Fibroblast of mammary gland (primary cell): ENCODE results near the gene ASPN.

Experiments used
- DNase-seq: peaks from one replicate; pipeline ENCODE4 v3.0.0-alpha.2; 2010; ENCODE audit warnings: low read depth
- H3K4me3 ChIP-seq: 2 replicates; pipeline ENCODE4 v1.5.1; 2011; ENCODE audit warnings: low read depth, mild to moderate bottlenecking, low read length, moderate library complexity; ENCODE audit not compliant: control insufficient read depth
- CTCF ChIP-seq: conservative IDR thresholded peaks from 2 replicates; pipeline ENCODE4 v1.5.1; 2011; ENCODE audit warnings: low read depth, low read length, inconsistent platforms; ENCODE audit not compliant: control insufficient read depth, insufficient read depth

Gene ASPN

DNA sequence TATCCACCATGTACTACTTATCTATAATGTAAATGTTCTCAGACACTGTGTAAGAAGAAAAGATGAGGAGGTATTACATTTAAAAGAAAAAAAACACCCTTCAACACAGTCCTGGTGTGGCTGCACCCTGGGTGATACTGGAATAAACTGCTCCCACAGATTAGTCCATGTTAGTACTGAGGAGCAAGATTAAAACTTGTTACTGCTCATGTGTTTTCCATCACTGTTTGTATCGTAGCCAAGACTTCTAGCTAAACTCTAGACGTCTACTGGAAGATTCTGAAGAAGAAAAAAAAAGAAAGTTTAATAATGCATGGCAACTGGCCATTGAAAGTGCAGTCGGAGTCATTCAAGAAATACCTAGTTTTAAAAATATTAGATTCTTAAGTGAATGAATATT lies at the start of gene ASPN:
TSS of gene ASPN (minus strand) at position 178 of the 400 bp plus-strand sequence.
- DNase-seq = peak; percentile 83
- no peak within 1 kb of the TSS for H3K4me3 ChIP-seq
- no peak for TF ChIP-seq CTCF

- H3K4me3 ChIP-seq = no peak overlapping the region
- no peak for TF ChIP-seq CTCF
- no peak for DNase-seq
Measured at GRCh38 chr9:92530893-92531292, 48.6 kb upstream of the ASPN start.

- DNase-seq = no peak
- TF ChIP-seq CTCF = no peak
- H3K4me3 ChIP-seq = no peak overlapping the region
Measured at GRCh38 chr9:92529124-92529523, 46.8 kb upstream of the ASPN start.

GRCh38 chr9:92528522-92528849 lies 46.2 kb upstream of the ASPN start:
- no peak for TF ChIP-seq CTCF

DNA sequence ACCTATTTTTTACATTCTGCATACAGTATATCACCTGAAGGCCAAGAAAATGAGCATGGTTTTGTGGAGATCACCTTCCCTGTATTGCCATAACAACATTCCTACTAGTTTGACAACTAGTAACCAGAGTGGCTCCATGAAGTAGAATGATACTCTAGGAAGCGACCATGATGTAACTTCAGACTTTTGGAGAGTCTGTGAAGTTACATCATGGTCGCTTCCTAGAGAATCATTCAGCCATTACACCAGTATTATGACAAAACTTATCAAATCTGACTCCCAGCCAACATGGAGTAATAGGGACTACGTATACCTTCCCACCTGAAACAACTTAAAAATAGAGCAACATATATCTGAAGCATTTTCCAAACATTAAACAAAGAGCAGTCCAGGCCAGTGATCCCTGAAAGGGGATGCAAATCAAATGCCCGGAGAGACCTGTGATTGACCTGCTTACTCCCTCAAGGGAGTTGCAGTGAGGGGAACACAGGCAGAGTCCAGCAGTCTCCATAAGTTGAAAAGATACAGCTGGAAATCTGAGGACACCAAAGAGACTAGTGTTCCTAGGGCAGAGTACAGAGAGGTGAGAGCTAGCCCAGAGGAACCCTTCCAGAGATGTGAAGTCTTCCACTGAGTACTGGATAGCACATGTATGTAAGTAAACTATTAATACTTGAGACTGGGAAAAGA lies 45.7 kb upstream of the ASPN start:
- no peak for DNase-seq

More at GRCh38 chr9:92528522-92528849, 46.2 kb upstream of the ASPN start:
- no peak overlapping the region for H3K4me3 ChIP-seq
- no peak for DNase-seq

GRCh38 chr9:92527291-92527828 lies 45.1 kb upstream of the ASPN start:
- DNase-seq = no peak
- TF ChIP-seq CTCF = no peak

More for the DNA sequence above, 45.7 kb upstream of the ASPN start:
- no peak for TF ChIP-seq CTCF
- H3K4me3 ChIP-seq = no peak overlapping the region

More at GRCh38 chr9:92527291-92527828, 45.1 kb upstream of the ASPN start:
- no peak overlapping the region for H3K4me3 ChIP-seq
